Measurements from ENCODE around the gene KLHL18. TPM values are rescaled to one million over a fixed set of nuclear protein-coding genes. Genes with fewer than 3 reads are reported as not detected.

The KLHL18 gene
- total and polyA plus RNA-seq, 2 experiments from 2014 or later, result 19.4 to 37.0 TPM

- H3K9ac ChIP-seq, result no peak overlapping the region
- no peak for TF ChIP-seq EZH2phosphoT487 (IDR thresholded peaks at IDR 0.05; ENCODE audit: insufficient read depth, low read depth)
- TF ChIP-seq EZH2 (IDR thresholded peaks at IDR 0.05; ENCODE audit: insufficient read depth, poor library complexity, severe bottlenecking), result no peak
- no peaks in the 10 kb centered on the region for H3K9me2 ChIP-seq (ENCODE audit: insufficient read depth)
- no peaks in the 10 kb centered on the region for H3K9me3 ChIP-seq (ENCODE audit: low read depth)
- no peaks in the 10 kb centered on the region for H3K36me3 ChIP-seq (ENCODE audit: low read depth)
- no peaks in the 10 kb centered on the region; the same call in 1 of the 2 replicates for H4K20me1 ChIP-seq (ENCODE audit: insufficient read depth)
- H3F3A ChIP-seq (ENCODE audit: insufficient read depth), result peaks cover 6% of the 10 kb centered on the region; the same call in 1 of the 2 replicates
- in situ Hi-C loops (cut with MboI), result no loop called here
- H3K4me2 ChIP-seq (ENCODE audit: unreplicated experiment), result no peak overlapping the region
- H3K4me1 ChIP-seq (ENCODE audit: insufficient read depth), result peaks cover 12% of the 10 kb centered on the region; the same call in 1 of the 2 replicates
- peaks cover 40% of the 10 kb centered on the region for H3K79me2 ChIP-seq (ENCODE audit: insufficient read depth)
- no peak overlapping the region for H3K27ac ChIP-seq
- DNase-seq, result no peak
- no peaks in the 10 kb centered on the region for H3K27me3 ChIP-seq (replicated peaks; ENCODE audit: insufficient read depth)
- H3K4me3 ChIP-seq, result no peak overlapping the region; the same call in 1 of the 2 replicates
- no peak overlapping the region for H2AFZ ChIP-seq
These were observed 96.1 kb downstream of the KLHL18 start for GRCh38 chr3:47378869-47379268.

DNA sequence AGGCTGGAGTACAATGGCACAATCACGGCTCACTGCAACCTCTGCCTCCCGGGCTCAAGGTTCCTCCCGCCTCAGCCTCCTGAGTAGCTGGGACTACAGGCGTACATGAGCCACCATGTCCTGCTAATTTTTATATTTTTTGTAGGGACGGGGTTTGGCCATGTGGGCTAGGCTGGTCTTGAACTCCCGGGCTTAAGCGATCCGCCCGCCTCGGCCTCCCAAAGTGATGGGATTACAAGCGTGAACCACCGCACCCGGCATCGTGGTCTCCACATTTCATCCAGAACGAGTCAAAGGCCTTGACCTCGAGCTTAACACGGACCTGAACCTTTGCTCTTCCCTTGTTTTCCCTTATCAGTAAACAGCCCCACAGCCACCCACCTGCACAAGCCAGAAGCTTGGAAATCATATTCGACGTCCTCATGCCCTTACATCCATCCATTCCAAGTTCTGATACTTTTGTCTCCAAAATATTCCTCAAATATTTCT, 96.7 kb downstream of the KLHL18 start:
- H4K20me1 ChIP-seq (ENCODE audit: insufficient read depth), result no peaks in the 10 kb centered on the region; the same call in 1 of the 2 replicates
- peak overlapping the region; percentile 99 for H3K4me2 ChIP-seq (ENCODE audit: unreplicated experiment)
- no peaks in the 10 kb centered on the region for H3K27me3 ChIP-seq (replicated peaks; ENCODE audit: insufficient read depth)
- peak overlapping the region; percentile 79; the same call in 1 of the 2 replicates for H2AFZ ChIP-seq
- TF ChIP-seq EZH2 (IDR thresholded peaks at IDR 0.05; ENCODE audit: insufficient read depth, poor library complexity, severe bottlenecking) (no peak), EZH2phosphoT487 (IDR thresholded peaks at IDR 0.05; ENCODE audit: insufficient read depth, low read depth) (no peak)
- no peak for DNase-seq
- no peaks in the 10 kb centered on the region for H3K36me3 ChIP-seq (ENCODE audit: low read depth)
- in situ Hi-C loops (cut with MboI), result no loop called here
- no peaks in the 10 kb centered on the region for H3K9me3 ChIP-seq (ENCODE audit: low read depth)
- H3K4me1 ChIP-seq (ENCODE audit: insufficient read depth), result peaks cover 12% of the 10 kb centered on the region; the same call in 1 of the 2 replicates
- no peak overlapping the region for H3K27ac ChIP-seq
- no peaks in the 10 kb centered on the region for H3K9me2 ChIP-seq (ENCODE audit: insufficient read depth)
- H3F3A ChIP-seq (ENCODE audit: insufficient read depth), result peaks cover 6% of the 10 kb centered on the region; the same call in 1 of the 2 replicates
- peaks cover 46% of the 10 kb centered on the region for H3K79me2 ChIP-seq (ENCODE audit: insufficient read depth)
- peak overlapping the region; percentile 97 for H3K9ac ChIP-seq
- WGBS, 2 experiments (ENCODE audit: low coverage in 1 of 2, low lambda C conversion rate in 2 of 2, missing lambda C conversion rate in 2 of 2), result 80 to 82% methylated on average over 19 of the region's 19 CpGs
- peak overlapping the region; percentile 85 for H3K4me3 ChIP-seq

DNA sequence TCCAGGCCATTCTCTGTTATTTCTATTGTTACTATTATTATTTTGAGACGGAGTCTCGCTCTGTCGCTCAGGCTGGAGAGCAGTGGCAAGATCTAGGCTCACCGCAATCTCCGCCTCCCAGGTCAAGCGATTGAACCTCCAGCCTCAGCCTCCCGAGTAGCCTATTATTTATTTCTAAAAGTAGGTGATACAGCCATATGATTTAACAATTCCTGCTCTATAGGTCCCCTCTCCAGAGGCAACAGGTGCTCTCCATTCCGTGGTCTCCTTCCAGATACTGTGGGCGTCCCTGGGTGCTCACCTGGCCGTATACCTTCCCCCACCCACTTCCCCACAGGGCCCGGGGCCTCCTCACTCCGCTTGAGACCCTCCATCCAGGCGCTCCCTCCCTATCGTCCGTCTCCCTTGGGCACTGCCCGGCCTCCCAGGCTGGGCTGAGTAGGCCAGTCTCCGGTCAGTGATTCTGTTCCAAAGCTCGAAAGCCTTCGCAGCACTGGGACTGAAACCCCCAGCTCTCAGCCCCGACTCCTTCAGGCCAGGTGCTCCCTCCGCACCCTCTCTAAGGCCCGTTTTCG, 97.4 kb downstream of the KLHL18 start:
- no peaks in the 10 kb centered on the region for H3K9me2 ChIP-seq (ENCODE audit: insufficient read depth)
- H3K9ac ChIP-seq, result peak overlapping the region; percentile 97
- H3K36me3 ChIP-seq (ENCODE audit: low read depth), result no peaks in the 10 kb centered on the region
- no peaks in the 10 kb centered on the region for H3K27me3 ChIP-seq (replicated peaks; ENCODE audit: insufficient read depth)
- no peak for DNase-seq
- no peaks in the 10 kb centered on the region; the same call in 1 of the 2 replicates for H4K20me1 ChIP-seq (ENCODE audit: insufficient read depth)
- peaks cover 12% of the 10 kb centered on the region; the same call in 1 of the 2 replicates for H3K4me1 ChIP-seq (ENCODE audit: insufficient read depth)
- TF ChIP-seq EZH2 (IDR thresholded peaks at IDR 0.05; ENCODE audit: insufficient read depth, poor library complexity, severe bottlenecking) (no peak), EZH2phosphoT487 (IDR thresholded peaks at IDR 0.05; ENCODE audit: insufficient read depth, low read depth) (no peak)
- in situ Hi-C loops (cut with MboI), result no loop called here
- H2AFZ ChIP-seq, result peak overlapping the region; percentile 79
- H3K4me3 ChIP-seq, result peak overlapping the region; percentile 85
- H3K4me2 ChIP-seq (ENCODE audit: unreplicated experiment), result peak overlapping the region; percentile 99
- WGBS, 2 experiments (ENCODE audit: low coverage in 1 of 2, low lambda C conversion rate in 2 of 2, missing lambda C conversion rate in 2 of 2), result 11 to 12% methylated on average over 23 of the region's 23 CpGs
- peak overlapping the region; percentile 96 for H3K27ac ChIP-seq
- peaks cover 53% of the 10 kb centered on the region for H3K79me2 ChIP-seq (ENCODE audit: insufficient read depth)
- peaks cover 5% of the 10 kb centered on the region; the same call in 1 of the 2 replicates for H3F3A ChIP-seq (ENCODE audit: insufficient read depth)
- H3K9me3 ChIP-seq (ENCODE audit: low read depth), result no peaks in the 10 kb centered on the region

- no peaks in the 10 kb centered on the region for H3K9me3 ChIP-seq (ENCODE audit: low read depth)
- H3K4me3 ChIP-seq, result peak within 1 kb of the TSS; percentile 85
- 0 to 1% methylated on average over 55 to 61 of the region's 61 CpGs for WGBS, 2 experiments (ENCODE audit: low coverage in 1 of 2, low lambda C conversion rate in 2 of 2, missing lambda C conversion rate in 2 of 2)
- peak within 1 kb of the TSS; percentile 79 for H2AFZ ChIP-seq
- no peaks in the 10 kb centered on the region; the same call in 1 of the 2 replicates for H3F3A ChIP-seq (ENCODE audit: insufficient read depth)
- H3K36me3 ChIP-seq (ENCODE audit: low read depth), result no peaks in the 10 kb centered on the region
- TF ChIP-seq EZH2phosphoT487 (IDR thresholded peaks at IDR 0.05; ENCODE audit: insufficient read depth, low read depth) (no peak), EZH2 (IDR thresholded peaks at IDR 0.05; ENCODE audit: insufficient read depth, poor library complexity, severe bottlenecking) (no peak)
- peak within 1 kb of the TSS; percentile 97 for H3K9ac ChIP-seq
- H3K9me2 ChIP-seq (ENCODE audit: insufficient read depth), result no peaks in the 10 kb centered on the region
- DNase-seq, result peak; percentile 99
- H4K20me1 ChIP-seq (ENCODE audit: insufficient read depth), result no peaks in the 10 kb centered on the region; the same call in 1 of the 2 replicates
- H3K27me3 ChIP-seq (replicated peaks; ENCODE audit: insufficient read depth), result no peaks in the 10 kb centered on the region
- peaks cover 59% of the 10 kb centered on the region for H3K79me2 ChIP-seq (ENCODE audit: insufficient read depth)
- peaks cover 12% of the 10 kb centered on the region; the same call in 1 of the 2 replicates for H3K4me1 ChIP-seq (ENCODE audit: insufficient read depth)
- in situ Hi-C loops (cut with MboI), result no loop called here
- peak within 1 kb of the TSS; percentile 96 for H3K27ac ChIP-seq
- H3K4me2 ChIP-seq (ENCODE audit: unreplicated experiment), result peak within 1 kb of the TSS; percentile 99
These were observed 98.0 kb downstream of the KLHL18 start, which contains the start of gene PTPN23 for GRCh38 chr3:47380601-47381316. TSS of gene PTPN23 (plus strand) at chr3:47381021. CDS start at chr3:47381097, 76 bp downstream.
